Fibroblast of the aortic adventitia (primary cell): ENCODE data around the gene CDON. TPM values are rescaled to one million over a fixed set of nuclear protein-coding genes. Genes with fewer than 3 reads are reported as not detected.

Experiments
- DNase-seq: peaks from one replicate; pipeline ENCODE4 v3.0.0-alpha.2; 2010; ENCODE audit warnings: low read depth
- H3K4me3 ChIP-seq: 2 replicates; pipeline ENCODE4 v1.5.1; 2011; ENCODE audit warnings: low read depth, mild to moderate bottlenecking, control low read depth, low read length, moderate library complexity
- total RNA-seq: library from RNA; depleted of rRNA; stranded (reverse); fragments of >200 nt; gene quantifications from 2 replicates; pipeline ENCODE4 v1.2.3, GENCODE V29; 2012; ENCODE audit warnings: low replicate concordance
- TF ChIP-seq, protein P1 (sequence below): IDR thresholded peaks from 2 replicates; pipeline ENCODE4 v1.5.1; 2011; ENCODE audit warnings: mild to moderate bottlenecking, low read length, control low read depth, inconsistent platforms; ENCODE audit not compliant: insufficient read depth

The CDON gene, protein sequence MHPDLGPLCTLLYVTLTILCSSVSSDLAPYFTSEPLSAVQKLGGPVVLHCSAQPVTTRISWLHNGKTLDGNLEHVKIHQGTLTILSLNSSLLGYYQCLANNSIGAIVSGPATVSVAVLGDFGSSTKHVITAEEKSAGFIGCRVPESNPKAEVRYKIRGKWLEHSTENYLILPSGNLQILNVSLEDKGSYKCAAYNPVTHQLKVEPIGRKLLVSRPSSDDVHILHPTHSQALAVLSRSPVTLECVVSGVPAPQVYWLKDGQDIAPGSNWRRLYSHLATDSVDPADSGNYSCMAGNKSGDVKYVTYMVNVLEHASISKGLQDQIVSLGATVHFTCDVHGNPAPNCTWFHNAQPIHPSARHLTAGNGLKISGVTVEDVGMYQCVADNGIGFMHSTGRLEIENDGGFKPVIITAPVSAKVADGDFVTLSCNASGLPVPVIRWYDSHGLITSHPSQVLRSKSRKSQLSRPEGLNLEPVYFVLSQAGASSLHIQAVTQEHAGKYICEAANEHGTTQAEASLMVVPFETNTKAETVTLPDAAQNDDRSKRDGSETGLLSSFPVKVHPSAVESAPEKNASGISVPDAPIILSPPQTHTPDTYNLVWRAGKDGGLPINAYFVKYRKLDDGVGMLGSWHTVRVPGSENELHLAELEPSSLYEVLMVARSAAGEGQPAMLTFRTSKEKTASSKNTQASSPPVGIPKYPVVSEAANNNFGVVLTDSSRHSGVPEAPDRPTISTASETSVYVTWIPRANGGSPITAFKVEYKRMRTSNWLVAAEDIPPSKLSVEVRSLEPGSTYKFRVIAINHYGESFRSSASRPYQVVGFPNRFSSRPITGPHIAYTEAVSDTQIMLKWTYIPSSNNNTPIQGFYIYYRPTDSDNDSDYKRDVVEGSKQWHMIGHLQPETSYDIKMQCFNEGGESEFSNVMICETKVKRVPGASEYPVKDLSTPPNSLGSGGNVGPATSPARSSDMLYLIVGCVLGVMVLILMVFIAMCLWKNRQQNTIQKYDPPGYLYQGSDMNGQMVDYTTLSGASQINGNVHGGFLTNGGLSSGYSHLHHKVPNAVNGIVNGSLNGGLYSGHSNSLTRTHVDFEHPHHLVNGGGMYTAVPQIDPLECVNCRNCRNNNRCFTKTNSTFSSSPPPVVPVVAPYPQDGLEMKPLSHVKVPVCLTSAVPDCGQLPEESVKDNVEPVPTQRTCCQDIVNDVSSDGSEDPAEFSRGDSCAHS (N-terminal part only)
- total RNA-seq, result 54.4 and 66.6 TPM in 2 replicates

GRCh38 chr11:126062679-126063506 is at the start of gene CDON:
Gene CDON, minus strand, starts transcription at chr11:126062866. Its CDS starts 39,390 bp downstream, at chr11:126023476.
- peak; percentile 93 for DNase-seq
- H3K4me3 ChIP-seq, result peak within 1 kb of the TSS; percentile 79
- TF ChIP-seq, protein P1, sequence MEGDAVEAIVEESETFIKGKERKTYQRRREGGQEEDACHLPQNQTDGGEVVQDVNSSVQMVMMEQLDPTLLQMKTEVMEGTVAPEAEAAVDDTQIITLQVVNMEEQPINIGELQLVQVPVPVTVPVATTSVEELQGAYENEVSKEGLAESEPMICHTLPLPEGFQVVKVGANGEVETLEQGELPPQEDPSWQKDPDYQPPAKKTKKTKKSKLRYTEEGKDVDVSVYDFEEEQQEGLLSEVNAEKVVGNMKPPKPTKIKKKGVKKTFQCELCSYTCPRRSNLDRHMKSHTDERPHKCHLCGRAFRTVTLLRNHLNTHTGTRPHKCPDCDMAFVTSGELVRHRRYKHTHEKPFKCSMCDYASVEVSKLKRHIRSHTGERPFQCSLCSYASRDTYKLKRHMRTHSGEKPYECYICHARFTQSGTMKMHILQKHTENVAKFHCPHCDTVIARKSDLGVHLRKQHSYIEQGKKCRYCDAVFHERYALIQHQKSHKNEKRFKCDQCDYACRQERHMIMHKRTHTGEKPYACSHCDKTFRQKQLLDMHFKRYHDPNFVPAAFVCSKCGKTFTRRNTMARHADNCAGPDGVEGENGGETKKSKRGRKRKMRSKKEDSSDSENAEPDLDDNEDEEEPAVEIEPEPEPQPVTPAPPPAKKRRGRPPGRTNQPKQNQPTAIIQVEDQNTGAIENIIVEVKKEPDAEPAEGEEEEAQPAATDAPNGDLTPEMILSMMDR, result no peak

DNA sequence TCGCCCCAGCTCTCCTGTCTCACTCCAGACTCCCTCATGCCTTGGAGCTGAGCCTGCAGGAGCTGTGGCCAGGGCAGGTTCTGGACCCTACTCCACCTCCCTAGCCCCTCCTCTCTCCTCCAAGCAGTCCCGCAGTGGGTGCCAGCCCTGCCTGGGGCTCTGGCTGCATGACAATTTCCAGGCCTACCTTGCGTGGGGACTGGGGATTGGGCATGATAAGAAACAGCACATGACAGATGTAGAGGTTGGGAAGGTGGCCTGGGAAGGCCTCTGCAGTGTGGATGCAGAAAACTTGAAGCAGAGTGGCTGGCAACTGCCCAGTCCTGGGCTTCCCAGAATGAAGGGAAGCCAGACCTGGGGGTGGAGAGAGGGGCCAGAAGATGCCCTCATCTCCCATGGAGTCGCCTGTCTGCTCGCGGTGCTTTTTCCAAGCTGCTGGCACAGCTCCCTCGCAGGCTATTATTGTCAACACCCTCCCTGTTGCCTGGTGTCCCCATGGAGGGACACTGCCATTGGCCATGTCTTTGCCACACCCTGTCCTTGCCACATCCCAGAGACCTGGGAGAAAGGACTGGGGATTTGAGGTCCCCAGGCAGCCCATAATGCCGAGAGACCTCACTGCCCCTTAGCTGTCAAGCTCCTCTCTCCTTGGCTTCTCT is 48.9 kb upstream of the CDON start:
- TF ChIP-seq, protein P1, result no peak
- no peak overlapping the region for H3K4me3 ChIP-seq
- no peak for DNase-seq

GRCh38 chr11:126109941-126110731 is 47.5 kb upstream of the CDON start:
- H3K4me3 ChIP-seq, result no peak overlapping the region
- TF ChIP-seq, protein P1, result no peak
- peak; percentile 40 for DNase-seq

DNA sequence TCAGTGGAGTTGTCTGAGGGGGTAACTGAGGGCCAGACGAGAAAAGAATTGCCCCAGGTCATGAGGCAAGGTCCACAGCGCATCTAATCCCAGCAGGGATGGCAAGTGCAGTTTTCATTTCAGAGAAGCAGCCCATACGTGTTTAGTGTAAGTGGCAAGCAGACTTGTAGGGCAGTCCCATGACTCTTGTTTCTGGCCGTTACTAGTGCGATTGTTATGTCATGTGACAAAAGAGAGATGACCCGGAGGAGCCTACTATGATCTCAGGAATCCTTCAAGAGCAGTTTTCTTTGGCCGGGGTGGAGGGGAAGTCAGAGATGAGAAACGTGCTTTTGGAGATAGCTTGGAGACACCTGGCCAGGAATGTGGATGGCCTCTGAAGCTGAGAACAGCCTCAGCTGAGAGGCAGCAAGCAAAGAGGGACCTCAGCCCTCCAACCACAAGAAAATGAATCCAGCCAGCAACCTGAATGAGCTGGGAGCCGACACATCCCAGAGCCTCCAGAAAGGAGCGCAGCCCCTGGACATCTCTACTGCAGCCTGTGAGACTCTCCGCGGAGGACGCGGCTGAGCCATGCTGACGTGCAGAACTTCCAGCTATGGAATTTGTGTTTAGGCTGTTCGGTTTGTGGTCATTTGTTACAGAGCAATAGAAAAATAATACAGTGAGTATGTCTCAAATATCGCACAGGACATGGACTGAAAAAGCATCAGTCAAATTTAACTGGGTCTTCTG is 44.1 kb upstream of the CDON start:
- H3K4me3 ChIP-seq, result no peak overlapping the region
- no peak for DNase-seq
- TF ChIP-seq, protein P1, result no peak

DNA sequence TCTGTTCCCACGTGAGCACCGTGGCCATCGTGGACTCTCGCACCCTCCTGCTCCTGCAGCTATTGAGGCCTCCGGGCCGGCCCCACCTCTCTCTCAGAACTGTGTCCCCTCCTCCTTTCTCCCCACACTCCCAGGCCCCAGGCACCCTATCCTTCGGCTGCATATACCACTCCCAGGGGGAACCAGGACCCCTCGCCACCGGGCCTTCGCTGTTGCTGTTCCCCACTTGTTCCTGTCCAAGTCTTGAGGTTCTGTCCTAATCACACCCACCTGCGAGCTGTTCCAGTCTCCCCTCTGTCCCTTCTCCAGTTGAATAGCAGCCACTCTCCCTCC is 43.0 kb upstream of the CDON start:
- no peak overlapping the region for H3K4me3 ChIP-seq
- TF ChIP-seq, protein P1, result no peak
- DNase-seq, result no peak
